DLD1 (cell line): Measurements from ENCODE around the gene TMEM144.

Experiments
- in situ Hi-C: cut with HindIII; loops from 2 replicates; pipeline ENCODE4 v1.10.0; 2017; ENCODE audit warnings: low sequenced_read_pairs

Gene TMEM144

GRCh38 chr4:158292156-158292555 lies 81.9 kb downstream of the TMEM144 start:
- in situ Hi-C loops: no loop called here

- in situ Hi-C loops: no loop called here
Measured at GRCh38 chr4:158295053-158295452, 84.8 kb downstream of the TMEM144 start.

GRCh38 chr4:158297866-158298265 lies 87.6 kb downstream of the TMEM144 start:
- in situ Hi-C loops: no loop called here

- in situ Hi-C loops: no loop called here
Measured at GRCh38 chr4:158299459-158300007, 89.2 kb downstream of the TMEM144 start.

- in situ Hi-C loops: no loop called here
Measured at GRCh38 chr4:158300012-158300411, 89.7 kb downstream of the TMEM144 start.

- in situ Hi-C loops: no loop called here
Measured at GRCh38 chr4:158302076-158302866, 92.0 kb downstream of the TMEM144 start.

GRCh38 chr4:158304694-158305093 lies 94.4 kb downstream of the TMEM144 start:
- in situ Hi-C loops: no loop called here
